GM12891 (cell line): ENCODE results near the gene CD2BP2.

Source experiments
- POLR2A ChIP-seq: IDR thresholded peaks from 2 replicates; pipeline ENCODE4 v1.6.1; 2011; ENCODE audit warnings: low read depth, low read length, control low read depth
- POLR2AphosphoS5 ChIP-seq: IDR thresholded peaks from 2 replicates; pipeline ENCODE4 v1.6.1; 2011; ENCODE audit warnings: low read depth, low read length, control low read depth
- POU2F2 ChIP-seq: IDR thresholded peaks from 2 replicates; pipeline ENCODE4 v1.6.1; 2011; ENCODE audit warnings: low read depth, mild to moderate bottlenecking, control low read depth, low read length, moderate library complexity

- TF ChIP-seq POLR2A (no peak), POLR2AphosphoS5 (no peak), POU2F2 (no peak)
Observed at GRCh38 chr16:30358577-30358936, 3.4 kb upstream of the CD2BP2 start.
